ENCODE measurements around the gene TEX13D.
A peak's percentile ranks its signal among the peaks of the same experiment; 100 is the strongest.
"Not testable (repeated sequence)": the region's sequence is repeated elsewhere in the genome, so short reads cannot be mapped to it uniquely, and the experiment has no call there.

The TEX13D gene

DNA sequence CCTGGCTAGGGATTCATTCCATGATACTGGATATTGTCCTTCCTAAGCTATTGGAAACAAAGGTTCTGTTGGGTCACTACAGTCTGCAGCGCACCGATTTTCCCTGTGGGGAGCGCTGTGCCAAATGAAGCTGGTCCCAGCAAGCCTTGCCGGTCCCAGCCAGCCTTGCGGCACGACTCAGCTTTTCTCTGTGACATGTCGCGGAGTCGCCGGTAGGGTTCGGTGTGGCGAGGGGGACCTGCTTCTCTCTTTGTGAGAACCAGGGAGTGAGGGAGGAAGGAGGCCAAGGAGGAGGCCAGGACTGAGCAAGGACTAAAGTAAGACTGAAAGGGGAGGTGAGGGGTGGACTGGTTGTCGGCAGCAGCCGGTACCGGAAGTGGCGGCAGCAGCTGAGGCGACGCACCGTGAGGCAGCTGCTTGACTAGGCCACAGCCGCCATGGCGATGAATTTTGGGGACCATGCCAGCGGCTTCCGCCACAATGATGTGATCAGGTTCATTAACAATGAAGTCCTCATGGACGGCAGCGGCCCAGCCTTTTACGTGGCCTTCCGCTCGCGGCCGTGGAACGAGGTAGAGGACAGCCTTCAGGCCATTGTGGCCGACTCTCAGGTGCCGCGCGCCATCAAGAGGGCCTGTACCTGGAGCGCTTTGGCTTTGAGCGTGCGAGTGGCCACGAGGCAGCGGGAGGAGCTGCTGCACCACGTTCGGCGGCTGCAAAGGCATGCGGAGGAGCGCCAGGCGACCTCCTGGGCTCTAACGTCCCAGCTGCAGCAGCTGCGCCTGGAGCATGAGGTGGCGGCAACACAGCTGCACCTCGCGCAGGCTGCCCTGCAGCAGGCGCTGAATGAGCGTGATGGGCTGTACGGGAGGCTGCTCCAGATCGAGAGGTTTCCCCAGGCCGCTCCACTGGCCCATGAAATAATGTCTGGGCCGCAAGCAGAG, at the start of gene TEX13D:
TEX13D (plus strand) TSS at position 180 of the 944 bp plus-strand sequence; CDS start at position 438, 258 bp downstream.
- no peak within 1 kb of the TSS for H3K27ac Mint-ChIP-seq

DNA sequence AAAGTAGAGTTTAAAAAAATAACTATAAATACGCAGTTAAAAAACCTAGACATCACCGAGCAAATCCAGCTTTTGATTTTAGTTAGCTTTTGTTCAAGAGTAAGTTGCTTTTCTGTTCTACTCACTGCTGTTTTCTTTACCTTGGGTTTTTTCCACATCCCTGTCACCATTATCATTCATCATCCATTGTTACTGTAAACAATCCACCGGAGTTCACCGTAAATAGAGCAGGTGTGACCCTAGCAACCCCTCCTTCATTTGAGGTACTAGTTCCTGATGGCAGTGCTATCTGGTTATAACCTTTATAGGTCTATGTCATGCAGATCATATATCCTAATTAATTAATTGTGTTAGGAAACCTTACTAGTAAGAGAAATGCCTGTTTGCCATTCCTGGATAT, 43.0 kb upstream of the TEX13D start:
- DNase-seq (ENCODE audit: low spot score in 2 of 2) (no peak), ATAC-seq (no peak)
- Mint-ChIP-seq H3K9me3 (no peaks in the 10 kb centered on the region), H3K27ac (no peak overlapping the region), H3K36me3 (no peaks in the 10 kb centered on the region), H3K4me1 (no peaks in the 10 kb centered on the region), H3K4me3 (no peak overlapping the region)

More for the DNA sequence above, at the start of gene TEX13D:
- no peaks in the 10 kb centered on the region for H3K9me3 Mint-ChIP-seq
- peaks cover 38% of the 10 kb centered on the region for H3K4me1 Mint-ChIP-seq
- H3K36me3 Mint-ChIP-seq = no peaks in the 10 kb centered on the region
- no peak within 1 kb of the TSS for H3K4me3 Mint-ChIP-seq
- ATAC-seq (no peak), DNase-seq (ENCODE audit: low spot score in 2 of 2) (no peak)

GRCh38 chrX:124293810-124294209, 38.6 kb upstream of the TEX13D start:
- no peaks in the 10 kb centered on the region for H3K4me1 Mint-ChIP-seq

GRCh38 chrX:124299323-124299722, 33.1 kb upstream of the TEX13D start:
- DNase-seq (ENCODE audit: low spot score in 2 of 2); H3K36me3 Mint-ChIP-seq; H3K27ac Mint-ChIP-seq; ATAC-seq; H3K9me3 Mint-ChIP-seq; H3K4me3 Mint-ChIP-seq: not testable (repeated sequence)
- H3K4me1 Mint-ChIP-seq = peaks cover 22% of the 10 kb centered on the region

More at GRCh38 chrX:124293810-124294209, 38.6 kb upstream of the TEX13D start:
- Mint-ChIP-seq H3K36me3 (no peaks in the 10 kb centered on the region), H3K27ac (no peak overlapping the region), H3K4me3 (no peak overlapping the region), H3K9me3 (no peaks in the 10 kb centered on the region)
- ATAC-seq (no peak), DNase-seq (ENCODE audit: low spot score in 2 of 2) (no peak)

DNA sequence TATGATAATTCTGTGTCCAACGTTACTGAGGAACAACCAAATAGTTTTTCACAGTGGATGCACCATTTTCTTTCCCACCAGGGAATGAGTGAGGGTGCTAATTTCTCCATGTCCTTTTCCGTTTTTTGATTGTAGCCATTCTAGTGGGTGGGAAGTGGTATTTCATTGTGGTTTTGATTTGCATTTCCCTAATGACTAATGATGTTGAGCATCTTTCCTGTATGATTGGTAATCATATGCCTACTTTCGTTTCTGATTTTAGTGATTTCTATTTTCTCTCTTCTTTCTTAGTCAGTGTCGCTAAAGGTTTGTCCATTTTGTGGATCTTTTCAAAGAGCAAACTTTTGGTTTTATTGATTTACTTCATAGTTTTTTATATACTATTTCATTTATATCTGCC, 32.1 kb upstream of the TEX13D start:
- no peaks in the 10 kb centered on the region for H3K9me3 Mint-ChIP-seq
- DNase-seq (ENCODE audit: low spot score in 2 of 2) (no peak), ATAC-seq (peak; percentile 83)
- no peaks in the 10 kb centered on the region for H3K36me3 Mint-ChIP-seq
- H3K4me3 Mint-ChIP-seq = peak overlapping the region; percentile 58
- H3K27ac Mint-ChIP-seq = no peak overlapping the region
- peaks cover 22% of the 10 kb centered on the region for H3K4me1 Mint-ChIP-seq

DNA sequence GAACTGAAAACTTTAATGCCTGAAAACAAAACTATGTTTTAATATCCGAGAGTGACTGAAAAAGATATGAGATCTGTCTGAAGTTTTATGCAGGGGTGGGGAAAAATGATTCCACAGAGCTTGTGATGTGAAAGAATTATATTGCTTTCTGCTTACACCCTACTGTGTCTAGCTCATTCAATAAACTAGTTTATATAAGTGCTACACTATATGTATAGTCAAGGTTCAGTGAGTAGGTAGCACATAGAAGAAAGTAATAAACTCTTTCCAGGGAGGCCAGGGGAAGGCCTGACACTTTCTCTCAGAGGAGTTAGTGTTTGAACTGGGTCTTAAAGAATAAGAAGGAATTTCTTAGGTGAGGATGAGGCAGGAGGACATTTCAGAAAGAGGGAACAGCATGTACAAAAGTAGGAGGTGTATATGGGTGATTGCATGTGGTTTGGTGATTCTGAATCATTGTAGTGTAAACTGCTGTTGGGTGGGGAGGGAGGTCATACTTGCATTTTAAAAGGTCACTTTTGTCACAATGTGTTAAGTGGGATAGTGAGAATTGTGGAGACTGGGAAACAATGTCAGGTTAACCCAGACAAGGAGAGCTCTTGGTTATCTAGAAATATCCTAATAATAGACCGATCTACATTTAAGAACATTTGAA, 25.1 kb upstream of the TEX13D start:
- no peaks in the 10 kb centered on the region for H3K36me3 Mint-ChIP-seq
- H3K27ac Mint-ChIP-seq = peak overlapping the region; percentile 38
- H3K9me3 Mint-ChIP-seq = peaks cover 2% of the 10 kb centered on the region
- peak; percentile 77 for ATAC-seq
- peaks cover 27% of the 10 kb centered on the region for H3K4me1 Mint-ChIP-seq
- peak overlapping the region; percentile 32 for H3K4me3 Mint-ChIP-seq
- DNase-seq (ENCODE audit: low spot score in 2 of 2) = no peak

- no peaks in the 10 kb centered on the region for H3K9me3 Mint-ChIP-seq
- H3K36me3 Mint-ChIP-seq = no peaks in the 10 kb centered on the region
- no peak overlapping the region for H3K27ac Mint-ChIP-seq
- peaks cover 13% of the 10 kb centered on the region for H3K4me1 Mint-ChIP-seq
- DNase-seq (ENCODE audit: low spot score in 2 of 2) (no peak), ATAC-seq (no peak)
- no peak overlapping the region for H3K4me3 Mint-ChIP-seq
Measured at GRCh38 chrX:124325732-124326131, 6.7 kb upstream of the TEX13D start.

GRCh38 chrX:124328765-124329164, 3.7 kb upstream of the TEX13D start:
- no peak overlapping the region for H3K4me3 Mint-ChIP-seq
- H3K9me3 Mint-ChIP-seq = no peaks in the 10 kb centered on the region
- peaks cover 13% of the 10 kb centered on the region for H3K4me1 Mint-ChIP-seq
- H3K36me3 Mint-ChIP-seq = no peaks in the 10 kb centered on the region
- ATAC-seq (no peak), DNase-seq (ENCODE audit: low spot score in 2 of 2) (no peak)
- no peak overlapping the region for H3K27ac Mint-ChIP-seq

DNA sequence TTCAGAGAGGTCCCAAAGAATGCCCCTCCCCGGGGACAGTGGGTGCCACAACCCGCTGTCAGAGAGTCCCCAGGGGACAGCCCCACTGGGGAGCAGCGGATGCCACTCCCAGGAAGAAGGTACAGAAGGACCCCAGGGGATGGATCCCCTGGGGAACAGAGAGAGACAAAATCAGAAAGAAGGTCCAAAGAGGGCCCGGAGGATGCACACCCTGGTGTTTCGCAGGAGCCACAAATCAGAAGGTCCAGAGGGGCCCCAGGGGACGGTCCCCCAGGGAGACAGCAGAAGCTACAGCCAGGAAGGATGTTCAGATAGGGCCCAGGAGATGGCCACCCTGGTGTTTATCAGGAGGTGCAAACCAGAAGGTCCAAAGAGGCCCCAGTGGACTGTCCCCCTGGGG, 1.4 kb downstream of the TEX13D start:
- H3K4me1 Mint-ChIP-seq = peaks cover 33% of the 10 kb centered on the region
- H3K27ac Mint-ChIP-seq = no peak overlapping the region
- no peak for ATAC-seq

DNA sequence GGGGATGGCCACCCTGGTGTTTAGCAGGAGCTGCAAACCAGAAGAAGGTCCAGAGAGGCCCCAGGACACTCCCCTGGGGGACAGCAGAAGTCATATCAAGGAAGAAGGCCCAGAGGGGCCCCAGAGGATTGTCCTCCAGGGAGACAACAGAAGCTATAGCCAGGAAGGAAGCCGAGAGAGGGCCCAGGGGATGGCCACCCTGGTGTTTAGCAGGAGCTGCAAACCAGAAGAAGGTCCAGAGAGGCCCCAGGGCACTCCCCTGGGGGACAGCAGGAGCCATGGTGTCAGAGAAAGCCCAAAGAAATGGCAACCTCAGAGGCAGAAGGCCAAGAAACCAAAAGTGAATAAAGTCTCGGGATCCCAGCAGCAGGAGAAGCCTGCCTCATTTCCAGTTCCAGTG, 2.1 kb downstream of the TEX13D start:
- DNase-seq (ENCODE audit: low spot score in 2 of 2); ATAC-seq; H3K9me3 Mint-ChIP-seq; H3K4me3 Mint-ChIP-seq; H3K27ac Mint-ChIP-seq; H3K36me3 Mint-ChIP-seq: not testable (repeated sequence)
- H3K4me1 Mint-ChIP-seq = peaks cover 29% of the 10 kb centered on the region

More for the DNA sequence above, 1.4 kb downstream of the TEX13D start:
- H3K36me3 Mint-ChIP-seq = no peaks in the 10 kb centered on the region
- H3K9me3 Mint-ChIP-seq = no peaks in the 10 kb centered on the region
- no peak for DNase-seq (ENCODE audit: low spot score in 2 of 2)
- no peak overlapping the region for H3K4me3 Mint-ChIP-seq

DNA sequence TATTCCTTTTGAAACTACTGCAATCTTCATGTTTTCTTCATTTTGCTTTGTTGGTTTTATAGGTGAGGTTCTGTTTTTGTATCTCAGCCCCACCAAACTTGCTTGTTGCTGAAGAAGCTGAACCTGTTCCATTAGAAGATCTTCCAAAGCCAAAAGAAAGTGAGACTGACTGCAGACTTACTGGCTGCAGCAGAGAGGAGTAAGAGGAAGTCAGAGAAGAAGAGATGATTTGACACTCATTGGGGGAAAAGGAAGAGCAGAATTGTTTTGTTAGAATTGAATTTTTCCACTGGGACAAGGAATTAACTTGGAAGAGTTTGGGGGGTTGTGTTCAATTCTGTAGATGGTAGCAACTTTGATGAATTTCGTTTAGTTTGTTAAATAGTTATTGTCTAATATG, 3.1 kb downstream of the TEX13D start:
- H3K4me1 Mint-ChIP-seq = peaks cover 25% of the 10 kb centered on the region
- no peak overlapping the region for H3K4me3 Mint-ChIP-seq
- DNase-seq (ENCODE audit: low spot score in 2 of 2) = no peak
- H3K9me3 Mint-ChIP-seq = no peaks in the 10 kb centered on the region
- ATAC-seq = no peak
- H3K36me3 Mint-ChIP-seq = no peaks in the 10 kb centered on the region
- no peak overlapping the region for H3K27ac Mint-ChIP-seq

- no peak overlapping the region for H3K27ac Mint-ChIP-seq
- peaks cover 35% of the 10 kb centered on the region for H3K4me1 Mint-ChIP-seq
- H3K36me3 Mint-ChIP-seq = no peaks in the 10 kb centered on the region
- no peak for DNase-seq (ENCODE audit: low spot score in 2 of 2)
- H3K4me3 Mint-ChIP-seq = no peak overlapping the region
- peak; percentile 70 for ATAC-seq
- H3K9me3 Mint-ChIP-seq = no peaks in the 10 kb centered on the region
Measured at GRCh38 chrX:124337916-124338315, 5.5 kb downstream of the TEX13D start.

- Mint-ChIP-seq H3K4me3 (no peak overlapping the region), H3K4me1 (peaks cover 36% of the 10 kb centered on the region), H3K9me3 (no peaks in the 10 kb centered on the region), H3K27ac (no peak overlapping the region), H3K36me3 (no peaks in the 10 kb centered on the region)
- peak; percentile 39 for ATAC-seq
- DNase-seq (ENCODE audit: low spot score in 2 of 2) = no peak
Measured at GRCh38 chrX:124338733-124339514, 6.5 kb downstream of the TEX13D start.

DNA sequence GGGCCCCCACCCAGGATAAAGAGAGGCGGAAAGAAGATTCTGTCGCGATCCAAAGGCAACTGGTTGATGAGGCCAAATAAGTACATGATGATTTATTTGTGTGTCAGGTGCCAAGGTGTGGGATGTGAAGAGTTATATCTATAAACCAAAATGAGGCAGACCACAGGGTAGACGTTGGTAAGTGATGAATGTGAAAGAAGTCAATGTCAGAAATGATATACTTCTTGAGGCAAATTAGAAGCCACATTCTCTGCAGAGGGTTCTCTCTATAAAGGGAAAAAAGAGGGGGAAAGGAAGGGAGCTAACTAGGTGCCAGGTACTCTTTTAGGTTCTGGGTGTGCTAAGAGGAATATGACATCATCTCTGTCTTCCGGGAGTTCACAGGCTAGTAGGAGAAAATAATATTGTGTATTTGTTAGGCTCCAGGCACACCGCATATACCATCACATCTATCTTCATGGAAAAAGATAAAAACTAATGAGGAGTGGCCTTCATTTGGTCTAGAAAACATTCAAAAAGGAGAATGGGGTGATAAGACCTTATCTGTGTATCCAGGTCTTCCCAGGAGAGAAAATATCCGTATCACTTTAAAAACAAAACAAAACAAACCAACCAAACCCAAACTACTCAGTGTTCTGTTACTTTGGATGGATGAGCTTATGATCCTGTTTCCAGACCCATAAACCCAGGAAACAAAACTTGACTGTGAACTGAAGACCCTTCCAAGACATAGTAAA, 9.1 kb downstream of the TEX13D start:
- peaks cover 42% of the 10 kb centered on the region for H3K4me1 Mint-ChIP-seq
- ATAC-seq (peak; percentile 65), DNase-seq (ENCODE audit: low spot score in 2 of 2) (no peak)
- H3K27ac Mint-ChIP-seq = peak overlapping the region; percentile 90
- no peaks in the 10 kb centered on the region for H3K9me3 Mint-ChIP-seq
- no peaks in the 10 kb centered on the region for H3K36me3 Mint-ChIP-seq
- peak overlapping the region; percentile 86 for H3K4me3 Mint-ChIP-seq
